Activated CD8-positive, alpha-beta T cell treated with anti-CD3 and anti-CD28 coated beads, Interleukin-2, amount 10 ng/mL, durations not matched to agents 7 days and 5 days (primary cell): ENCODE measurements around the gene RENBP. TPM values are rescaled to one million over a fixed set of nuclear protein-coding genes. Genes with fewer than 3 reads are reported as not detected.

ENCODE experiments used
- ATAC-seq: fragments of 150-1000 bp; cut with Tn5 transposase; one replicate; pipeline ENCODE4 v1.10.0; 2021; ENCODE audit warnings: moderate library complexity
- CTCF ChIA-PET: fragments of 350-600 bp; sonication (Branson Sonifier 250); formaldehyde crosslinking; loops from one replicate; lab custom pipeline; 2021; ENCODE audit warnings: antibody characterized with exemption; lab: Charles Lee
- POLR2A ChIA-PET: fragments of 350-600 bp; sonication (Branson Sonifier 250); formaldehyde crosslinking; loops from one replicate; lab custom pipeline; 2021; ENCODE audit warnings: antibody characterized with exemption; lab: Charles Lee
- DNase-seq: peaks from one replicate; pipeline ENCODE4 v3.0.0-alpha.2; 2020
- H3K27ac Mint-ChIP-seq: one replicate; pipeline ENCODE4 v1.8.0; 2021; ENCODE audit warnings: mild to moderate bottlenecking, mixed read lengths
- H3K27me3 Mint-ChIP-seq: one replicate; pipeline ENCODE4 v1.8.0; 2021; ENCODE audit warnings: low read depth, mixed read lengths
- H3K36me3 Mint-ChIP-seq: one replicate; pipeline ENCODE4 v1.8.0; 2021; ENCODE audit warnings: low read depth, mixed read lengths
- H3K4me1 Mint-ChIP-seq: one replicate; pipeline ENCODE4 v1.8.0; 2021; ENCODE audit warnings: low read depth, mixed read lengths
- H3K4me3 Mint-ChIP-seq: one replicate; pipeline ENCODE4 v1.8.0; 2021; ENCODE audit warnings: mild to moderate bottlenecking, mixed read lengths
- H3K9me3 Mint-ChIP-seq: one replicate; pipeline ENCODE4 v1.8.0; 2022; ENCODE audit warnings: mixed read lengths; ENCODE audit not compliant: insufficient read depth
- total RNA-seq, 2 experiments: library from RNA; stranded (reverse); gene quantifications; one replicate each; pipeline ENCODE4 v1.2.3, GENCODE V29; 2021

Gene RENBP
- total RNA-seq, 2 experiments from 2014 or later: 12.1 to 13.6 TPM

- Mint-ChIP-seq H3K4me1 (peaks cover 28% of the 10 kb centered on the region), H3K36me3 (peaks cover 50% of the 10 kb centered on the region), H3K4me3 (no peak overlapping the region), H3K27ac (no peak overlapping the region), H3K9me3 (no peaks in the 10 kb centered on the region), H3K27me3 (no peaks in the 10 kb centered on the region)
- ChIA-PET CTCF (no interaction called here), POLR2A (interaction anchor here (1.4 kb wide), 1 partner anchor 16 kb away, joined by 4 read pairs; no protein-coding TSS in a partner anchor)
- no peak for DNase-seq
- ATAC-seq: no peak
Measured at GRCh38 chrX:153964105-153964504, 19.7 kb upstream of the RENBP start.

- H3K4me1 Mint-ChIP-seq: peaks cover 28% of the 10 kb centered on the region
- POLR2A ChIA-PET: no interaction called here
- no peak for ATAC-seq
- H3K4me3 Mint-ChIP-seq: no peak overlapping the region
- H3K9me3 Mint-ChIP-seq: no peaks in the 10 kb centered on the region
- no peak for DNase-seq
- H3K27ac Mint-ChIP-seq: no peak overlapping the region
- H3K27me3 Mint-ChIP-seq: no peaks in the 10 kb centered on the region
- CTCF ChIA-PET: no interaction called here
- peaks cover 46% of the 10 kb centered on the region for H3K36me3 Mint-ChIP-seq
Measured at GRCh38 chrX:153963546-153963945, 19.1 kb upstream of the RENBP start.

GRCh38 chrX:153961292-153961691 lies 16.8 kb upstream of the RENBP start:
- ATAC-seq: no peak
- H3K4me3 Mint-ChIP-seq: no peak overlapping the region
- peaks cover 38% of the 10 kb centered on the region for H3K36me3 Mint-ChIP-seq
- no peaks in the 10 kb centered on the region for H3K27me3 Mint-ChIP-seq
- no peak overlapping the region for H3K27ac Mint-ChIP-seq
- peaks cover 13% of the 10 kb centered on the region for H3K4me1 Mint-ChIP-seq
- no peak for DNase-seq
- no peaks in the 10 kb centered on the region for H3K9me3 Mint-ChIP-seq
- ChIA-PET POLR2A (interaction anchor here (1.0 to 1.2 kb wide), 2 partner anchors 12 to 34 kb away, joined by 3 to 5 read pairs; no protein-coding TSS in a partner anchor), CTCF (interaction anchor here (1.1 to 1.2 kb wide), 2 partner anchors 9 to 14 kb away, joined by 3 read pairs; no protein-coding TSS in a partner anchor)

GRCh38 chrX:153960786-153961185 lies 16.3 kb upstream of the RENBP start:
- no peak for DNase-seq
- Mint-ChIP-seq H3K4me3 (no peak overlapping the region), H3K9me3 (no peaks in the 10 kb centered on the region), H3K4me1 (peaks cover 8% of the 10 kb centered on the region), H3K36me3 (peaks cover 37% of the 10 kb centered on the region), H3K27ac (no peak overlapping the region), H3K27me3 (no peaks in the 10 kb centered on the region)
- CTCF ChIA-PET: no interaction called here
- ATAC-seq: no peak
- POLR2A ChIA-PET: no interaction called here

GRCh38 chrX:153960077-153960476 lies 15.6 kb upstream of the RENBP start:
- ChIA-PET CTCF (no interaction called here), POLR2A (interaction anchor here (0.7 kb wide), 1 partner anchor 36 kb away, joined by 3 read pairs; no protein-coding TSS in a partner anchor)
- no peak overlapping the region for H3K27ac Mint-ChIP-seq
- no peaks in the 10 kb centered on the region for H3K9me3 Mint-ChIP-seq
- H3K4me1 Mint-ChIP-seq: peaks cover 3% of the 10 kb centered on the region
- H3K36me3 Mint-ChIP-seq: peaks cover 42% of the 10 kb centered on the region
- H3K27me3 Mint-ChIP-seq: no peaks in the 10 kb centered on the region
- ATAC-seq: no peak
- no peak for DNase-seq
- H3K4me3 Mint-ChIP-seq: no peak overlapping the region

GRCh38 chrX:153959649-153960048 lies 15.2 kb upstream of the RENBP start:
- Mint-ChIP-seq H3K4me1 (no peaks in the 10 kb centered on the region), H3K27ac (no peak overlapping the region), H3K27me3 (no peaks in the 10 kb centered on the region), H3K36me3 (peaks cover 44% of the 10 kb centered on the region), H3K4me3 (no peak overlapping the region), H3K9me3 (no peaks in the 10 kb centered on the region)
- ATAC-seq (no peak), DNase-seq (no peak)
- ChIA-PET POLR2A (interaction anchor here (0.7 kb wide), 1 partner anchor 35 kb away, joined by 3 read pairs; no protein-coding TSS in a partner anchor), CTCF (no interaction called here)

GRCh38 chrX:153958605-153959004 lies 14.2 kb upstream of the RENBP start:
- ChIA-PET CTCF (no interaction called here), POLR2A (no interaction called here)
- no peak overlapping the region for H3K27ac Mint-ChIP-seq
- H3K9me3 Mint-ChIP-seq: no peaks in the 10 kb centered on the region
- no peak for ATAC-seq
- no peaks in the 10 kb centered on the region for H3K27me3 Mint-ChIP-seq
- no peak for DNase-seq
- H3K4me3 Mint-ChIP-seq: no peak overlapping the region
- H3K36me3 Mint-ChIP-seq: peaks cover 46% of the 10 kb centered on the region
- H3K4me1 Mint-ChIP-seq: peaks cover 3% of the 10 kb centered on the region

GRCh38 chrX:153957224-153957623 lies 12.8 kb upstream of the RENBP start:
- no peaks in the 10 kb centered on the region for H3K9me3 Mint-ChIP-seq
- CTCF ChIA-PET: no interaction called here

GRCh38 chrX:153956044-153956907 lies 11.8 kb upstream of the RENBP start:
- ChIA-PET CTCF (no interaction called here), POLR2A (no interaction called here)
- Mint-ChIP-seq H3K9me3 (no peaks in the 10 kb centered on the region), H3K36me3 (peaks cover 43% of the 10 kb centered on the region), H3K27ac (no peak overlapping the region), H3K27me3 (no peaks in the 10 kb centered on the region), H3K4me1 (peaks cover 6% of the 10 kb centered on the region), H3K4me3 (no peak overlapping the region)
- DNase-seq (no peak), ATAC-seq (no peak)

More at GRCh38 chrX:153957224-153957623, 12.8 kb upstream of the RENBP start:
- no peaks in the 10 kb centered on the region for H3K27me3 Mint-ChIP-seq
- DNase-seq (no peak), ATAC-seq (no peak)
- POLR2A ChIA-PET: interaction anchor here (0.6 kb wide), 1 partner anchor 39 kb away, joined by 3 read pairs; no protein-coding TSS in a partner anchor
- H3K4me3 Mint-ChIP-seq: no peak overlapping the region
- H3K36me3 Mint-ChIP-seq: peaks cover 46% of the 10 kb centered on the region
- H3K27ac Mint-ChIP-seq: no peak overlapping the region
- H3K4me1 Mint-ChIP-seq: peaks cover 3% of the 10 kb centered on the region

- Mint-ChIP-seq H3K27me3 (no peaks in the 10 kb centered on the region), H3K36me3 (peaks cover 44% of the 10 kb centered on the region), H3K4me1 (peaks cover 14% of the 10 kb centered on the region), H3K9me3 (no peaks in the 10 kb centered on the region), H3K27ac (peak overlapping the region; percentile 66), H3K4me3 (no peak overlapping the region)
- ATAC-seq (no peak), DNase-seq (no peak)
- CTCF ChIA-PET: no interaction called here
- POLR2A ChIA-PET: no interaction called here
Measured at GRCh38 chrX:153955228-153955732, 10.8 kb upstream of the RENBP start.

- no peak for DNase-seq
- CTCF ChIA-PET: no interaction called here
- POLR2A ChIA-PET: no interaction called here
- Mint-ChIP-seq H3K4me1 (peaks cover 20% of the 10 kb centered on the region), H3K4me3 (no peak overlapping the region), H3K27me3 (no peaks in the 10 kb centered on the region), H3K36me3 (peaks cover 42% of the 10 kb centered on the region), H3K27ac (peak overlapping the region; percentile 66), H3K9me3 (no peaks in the 10 kb centered on the region)
- no peak for ATAC-seq
Measured at GRCh38 chrX:153954558-153955227, 10.2 kb upstream of the RENBP start.
